ENCODE measurements around the gene TP53INP2.
A peak's percentile ranks its signal among the peaks of the same experiment; 100 is the strongest.

Gene TP53INP2

DNA sequence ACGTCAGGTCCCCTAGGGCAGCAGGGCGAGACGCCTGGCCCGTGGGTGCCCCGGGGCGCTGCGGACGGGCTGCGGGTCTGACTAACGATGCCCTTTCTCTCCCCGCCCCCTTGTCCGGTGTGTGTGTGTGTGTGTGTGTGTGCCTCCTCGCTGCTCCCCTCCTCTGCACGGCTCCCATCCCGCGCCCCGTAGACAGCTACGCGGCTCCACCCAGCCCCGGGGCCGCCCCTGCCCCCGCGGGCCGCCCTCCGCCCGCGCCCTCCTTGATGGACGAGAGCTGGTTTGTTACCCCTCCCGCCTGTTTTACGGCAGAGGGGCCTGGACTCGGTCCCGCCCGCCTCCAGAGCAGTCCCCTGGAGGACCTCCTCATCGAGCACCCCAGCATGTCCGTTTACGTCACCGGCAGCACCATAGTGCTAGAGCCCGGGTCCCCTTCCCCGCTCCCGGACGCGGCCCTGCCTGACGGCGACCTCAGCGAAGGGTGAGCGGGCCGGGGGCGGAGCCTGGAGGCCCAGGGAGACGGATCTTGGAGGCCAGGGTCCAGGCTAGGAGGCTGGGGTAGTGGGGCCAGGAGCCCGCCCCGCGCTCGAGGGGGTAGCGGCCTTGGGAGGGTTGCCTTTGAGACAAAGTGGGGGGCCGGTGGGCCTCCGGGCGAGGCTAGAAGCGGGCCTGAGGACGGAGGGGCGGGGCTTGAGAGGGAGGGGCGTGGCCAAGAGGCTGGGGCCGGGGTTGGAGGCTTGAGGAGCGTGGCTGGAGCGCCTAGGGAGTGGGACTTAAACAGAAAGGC lies 5.1 kb downstream of the TP53INP2 start:
- peaks cover 0 to 7% (median 0%) of the 10 kb centered on the region in 5 experiments for H3K27me3 ChIP-seq (replicated peaks in 2 of 5; ENCODE audit: control insufficient read depth in 4 of 5, insufficient read depth in 5 of 5, low read length in 4 of 5)
- H3K9me3 ChIP-seq (ENCODE audit: control extremely low read depth in 1 of 5, control insufficient read depth in 4 of 5, insufficient read depth in 2 of 5, low read depth in 1 of 5, low read length in 4 of 5), result no peaks in the 10 kb centered on the region
- peak overlapping the region in 1 of 2 experiments; percentile 74 for H3K27ac ChIP-seq (ENCODE audit: insufficient read depth in 1 of 2, low read depth in 1 of 2, low read length in 2 of 2, poor library complexity in 1 of 2, severe bottlenecking in 2 of 2)
- WGBS (ENCODE audit: insufficient coverage), result under 1% methylated on average over 27 of the region's 64 CpGs
- peak; percentile 80 to 93 (median 85) for DNase-seq
- CTCF ChIA-PET, result interaction anchor here (0.7 to 1.9 kb wide), 6 partner anchors 22 to 232 kb away, joined by 3 to 7 read pairs (median 3); partner anchors contain the start of gene PIGU
- POLR2A ChIA-PET, result interaction anchor here (0.6 to 1.4 kb wide), 3 partner anchors 147 to 334 kb away, joined by 3 to 5 read pairs (median 4); no protein-coding TSS in a partner anchor
- peak overlapping the region; percentile 69 to 85 (median 78) for H3K4me3 ChIP-seq (ENCODE audit: control insufficient read depth in 1 of 7, extremely low read depth in 1 of 7, insufficient read depth in 4 of 7, low read depth in 2 of 7, low read length in 6 of 7)
- peaks cover 0 to 29% (median 23%) of the 10 kb centered on the region in 4 experiments for H3K4me1 ChIP-seq (ENCODE audit: control extremely low read depth in 1 of 4, control insufficient read depth in 4 of 4, insufficient read depth in 4 of 4, low read length in 3 of 4)
- peaks cover 0 to 8% (median under 1%) of the 10 kb centered on the region in 4 experiments for H3K36me3 ChIP-seq (ENCODE audit: control insufficient read depth in 4 of 4, insufficient read depth in 4 of 4, low read length in 3 of 4)

- Histone ChIP-seq H3K4me3 (ENCODE audit: control insufficient read depth in 1 of 7, extremely low read depth in 1 of 7, insufficient read depth in 4 of 7, low read depth in 2 of 7, low read length in 6 of 7) (peak overlapping the region; percentile 69 to 85 (median 78)), H3K4me1 (ENCODE audit: control extremely low read depth in 1 of 4, control insufficient read depth in 4 of 4, insufficient read depth in 4 of 4, low read length in 3 of 4) (peaks cover 0 to 24% (median 19%) of the 10 kb centered on the region in 4 experiments), H3K36me3 (ENCODE audit: control insufficient read depth in 4 of 4, insufficient read depth in 4 of 4, low read length in 3 of 4) (peaks cover 0 to 15% (median 2%) of the 10 kb centered on the region in 4 experiments), H3K27ac (ENCODE audit: insufficient read depth in 1 of 2, low read depth in 1 of 2, low read length in 2 of 2, poor library complexity in 1 of 2, severe bottlenecking in 2 of 2) (peak overlapping the region in 1 of 2 experiments; percentile 74), H3K9me3 (ENCODE audit: control extremely low read depth in 1 of 5, control insufficient read depth in 4 of 5, insufficient read depth in 2 of 5, low read depth in 1 of 5, low read length in 4 of 5) (no peaks in the 10 kb centered on the region), H3K27me3 (replicated peaks in 2 of 5; ENCODE audit: control insufficient read depth in 4 of 5, insufficient read depth in 5 of 5, low read length in 4 of 5) (peaks cover 0 to 7% (median 0%) of the 10 kb centered on the region in 5 experiments)
- ChIA-PET POLR2A (interaction anchor here (0.6 to 1.4 kb wide), 3 partner anchors 148 to 306 kb away, joined by 3 to 5 read pairs (median 3); no protein-coding TSS in a partner anchor), CTCF (interaction anchor here (0.6 to 1.5 kb wide), 3 partner anchors 170 to 232 kb away, joined by 3 to 4 read pairs (median 3); no protein-coding TSS in a partner anchor)
- 4% methylated on average over 57 of the region's 61 CpGs for WGBS (ENCODE audit: insufficient coverage)
- DNase-seq, result peak; percentile 66 to 85 (median 73)
These were observed 5.9 kb downstream of the TP53INP2 start for GRCh38 chr20:34709831-34710567.

- CTCF ChIA-PET, result interaction anchor here (0.6 kb wide), 1 partner anchor 174 kb away, joined by 3 read pairs; no protein-coding TSS in a partner anchor
- Histone ChIP-seq H3K36me3 (ENCODE audit: control insufficient read depth in 4 of 4, insufficient read depth in 4 of 4, low read length in 3 of 4) (peaks cover 0 to 20% (median 6%) of the 10 kb centered on the region in 4 experiments), H3K4me3 (ENCODE audit: control insufficient read depth in 1 of 7, extremely low read depth in 1 of 7, insufficient read depth in 4 of 7, low read depth in 2 of 7, low read length in 6 of 7) (peak overlapping the region in 3 of 7 experiments; percentile 78 to 85 (median 80)), H3K4me1 (ENCODE audit: control extremely low read depth in 1 of 4, control insufficient read depth in 4 of 4, insufficient read depth in 4 of 4, low read length in 3 of 4) (peaks cover 0 to 23% (median 18%) of the 10 kb centered on the region in 4 experiments), H3K27me3 (replicated peaks in 2 of 5; ENCODE audit: control insufficient read depth in 4 of 5, insufficient read depth in 5 of 5, low read length in 4 of 5) (peaks cover 0 to 7% (median 0%) of the 10 kb centered on the region in 5 experiments), H3K9me3 (ENCODE audit: control extremely low read depth in 1 of 5, control insufficient read depth in 4 of 5, insufficient read depth in 2 of 5, low read depth in 1 of 5, low read length in 4 of 5) (no peaks in the 10 kb centered on the region), H3K27ac (ENCODE audit: insufficient read depth in 1 of 2, low read depth in 1 of 2, low read length in 2 of 2, poor library complexity in 1 of 2, severe bottlenecking in 2 of 2) (no peak overlapping the region)
- POLR2A ChIA-PET, result interaction anchor here (0.6 kb wide), 1 partner anchor 306 kb away, joined by 3 read pairs; no protein-coding TSS in a partner anchor
- no peak for DNase-seq
These were observed 6.4 kb downstream of the TP53INP2 start for GRCh38 chr20:34710568-34710839.

DNA sequence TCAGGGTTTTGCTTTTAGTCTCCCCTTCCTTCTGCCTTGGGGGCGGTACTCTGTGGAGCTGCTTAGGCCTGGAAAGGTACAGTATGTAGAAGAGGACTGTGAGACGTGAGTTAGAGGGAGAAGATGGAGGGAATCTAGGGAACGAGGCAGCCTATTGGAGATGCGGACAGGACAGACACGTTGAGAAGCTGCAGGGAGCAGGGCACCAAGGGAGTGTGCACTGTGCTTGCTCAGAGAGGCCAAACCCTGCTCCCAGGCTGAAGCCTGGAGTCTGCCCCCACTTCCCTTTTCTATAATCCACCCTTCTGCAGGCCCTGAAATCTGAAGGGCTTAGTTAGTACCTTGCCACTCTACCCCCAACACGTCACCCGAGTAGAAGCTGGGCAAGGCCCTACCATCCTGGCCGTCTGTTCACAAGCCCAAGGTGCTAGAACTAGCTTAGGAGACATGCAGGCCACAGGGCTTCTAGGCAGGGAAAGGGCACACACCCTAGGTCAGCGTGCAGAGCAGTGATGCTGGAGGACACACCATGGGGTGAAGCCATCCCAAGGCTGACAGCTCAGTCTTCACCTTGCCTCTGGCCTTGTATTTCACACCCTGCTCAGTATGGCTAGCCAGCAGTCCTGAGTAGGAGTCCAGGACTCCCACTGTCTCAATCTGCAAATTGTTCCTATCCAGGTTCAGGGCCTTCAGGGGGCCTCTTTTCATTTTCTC lies 6.9 kb downstream of the TP53INP2 start:
- CTCF ChIA-PET, result interaction anchor here (0.6 to 1.0 kb wide), 2 partner anchors 15 to 175 kb away, joined by 3 read pairs; no protein-coding TSS in a partner anchor

GRCh38 chr20:34711813-34712430 lies 7.8 kb downstream of the TP53INP2 start:
- H3K4me1 ChIP-seq (ENCODE audit: control extremely low read depth in 1 of 4, control insufficient read depth in 4 of 4, insufficient read depth in 4 of 4, low read length in 3 of 4), result peaks cover 0 to 23% (median 18%) of the 10 kb centered on the region in 4 experiments
- peaks cover 3 to 22% (median 7%) of the 10 kb centered on the region in 4 experiments for H3K36me3 ChIP-seq (ENCODE audit: control insufficient read depth in 4 of 4, insufficient read depth in 4 of 4, low read length in 3 of 4)
- 100% methylated on average over 2 of the region's 3 CpGs for WGBS (ENCODE audit: insufficient coverage)
- no peak overlapping the region for H3K27ac ChIP-seq (ENCODE audit: insufficient read depth in 1 of 2, low read depth in 1 of 2, low read length in 2 of 2, poor library complexity in 1 of 2, severe bottlenecking in 2 of 2)
- POLR2A ChIA-PET, result no interaction called here
- DNase-seq, result no peak
- H3K27me3 ChIP-seq (replicated peaks in 2 of 5; ENCODE audit: control insufficient read depth in 4 of 5, insufficient read depth in 5 of 5, low read length in 4 of 5), result peaks cover 0 to 5% (median 0%) of the 10 kb centered on the region in 5 experiments
- no peaks in the 10 kb centered on the region for H3K9me3 ChIP-seq (ENCODE audit: control extremely low read depth in 1 of 5, control insufficient read depth in 4 of 5, insufficient read depth in 2 of 5, low read depth in 1 of 5, low read length in 4 of 5)
- CTCF ChIA-PET, result interaction anchor here (0.9 to 1.0 kb wide), 2 partner anchors 14 to 1572 kb away, joined by 3 read pairs; no protein-coding TSS in a partner anchor
- H3K4me3 ChIP-seq (ENCODE audit: control insufficient read depth in 1 of 7, extremely low read depth in 1 of 7, insufficient read depth in 4 of 7, low read depth in 2 of 7, low read length in 6 of 7), result no peak overlapping the region

More for the DNA sequence above, 6.9 kb downstream of the TP53INP2 start:
- peaks cover 0 to 21% (median 7%) of the 10 kb centered on the region in 4 experiments for H3K36me3 ChIP-seq (ENCODE audit: control insufficient read depth in 4 of 4, insufficient read depth in 4 of 4, low read length in 3 of 4)
- POLR2A ChIA-PET, result no interaction called here
- H3K27me3 ChIP-seq (replicated peaks in 2 of 5; ENCODE audit: control insufficient read depth in 4 of 5, insufficient read depth in 5 of 5, low read length in 4 of 5), result peaks cover 0 to 5% (median 0%) of the 10 kb centered on the region in 5 experiments
- H3K4me3 ChIP-seq (ENCODE audit: control insufficient read depth in 1 of 7, extremely low read depth in 1 of 7, insufficient read depth in 4 of 7, low read depth in 2 of 7, low read length in 6 of 7), result no peak overlapping the region
- H3K9me3 ChIP-seq (ENCODE audit: control extremely low read depth in 1 of 5, control insufficient read depth in 4 of 5, insufficient read depth in 2 of 5, low read depth in 1 of 5, low read length in 4 of 5), result no peaks in the 10 kb centered on the region
- WGBS (ENCODE audit: insufficient coverage), result 98% methylated on average over 7 of the region's 9 CpGs
- peak in 2 of 3 donors; percentile 14 to 21 for DNase-seq
- no peak overlapping the region for H3K27ac ChIP-seq (ENCODE audit: insufficient read depth in 1 of 2, low read depth in 1 of 2, low read length in 2 of 2, poor library complexity in 1 of 2, severe bottlenecking in 2 of 2)
- peaks cover 0 to 23% (median 18%) of the 10 kb centered on the region in 4 experiments for H3K4me1 ChIP-seq (ENCODE audit: control extremely low read depth in 1 of 4, control insufficient read depth in 4 of 4, insufficient read depth in 4 of 4, low read length in 3 of 4)

All from common myeloid progenitor, CD34-positive (primary cell).